ENCODE results near the gene IER3IP1.

DNA sequence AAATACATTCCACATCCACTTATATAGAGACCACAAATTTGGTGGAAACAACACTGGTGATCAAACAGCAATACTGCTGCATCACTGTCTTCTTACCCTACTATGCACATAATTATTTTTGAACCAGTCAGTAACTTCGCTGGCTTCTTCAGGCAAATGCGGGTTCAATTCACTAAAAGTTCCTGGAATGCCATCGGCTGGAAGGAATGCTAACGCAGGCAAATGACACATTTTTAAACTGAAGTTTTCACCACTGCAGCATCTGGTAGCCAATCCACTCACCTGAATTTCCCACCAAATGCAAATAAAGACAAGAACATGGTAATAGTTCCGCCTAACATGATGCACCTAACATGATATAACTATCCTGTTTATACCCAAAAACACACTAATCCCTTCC is 15.9 kb downstream of the IER3IP1 start:
- TF ChIP-seq FOXK2 (IDR thresholded peaks at IDR 0.05) (no peak), SP1 (IDR thresholded peaks at IDR 0.05) (no peak), TARDBP (IDR thresholded peaks at IDR 0.05) (no peak), HDGF (IDR thresholded peaks at IDR 0.05; ENCODE audit: borderline replicate concordance) (no peak)
